Right lobe of liver (tissue), 6 donors: ENCODE results near the gene ZYG11A. TPM values are rescaled to one million over a fixed set of nuclear protein-coding genes. Genes with fewer than 3 reads are reported as not detected.
"Not testable (repeated sequence)": the region's sequence is repeated elsewhere in the genome, so short reads cannot be mapped to it uniquely, and the experiment has no call there.

Source experiments
- ATAC-seq, 4 donors: fragments of 200-7000 bp; cut with Tn5 transposase; one replicate each; pipeline ENCODE4 v1.9.1; 2020; ENCODE audit warnings: mild to moderate bottlenecking in 4 of 4, moderate library complexity in 4 of 4
- DNase-seq, 3 donors: peaks; one replicate each; pipeline ENCODE4 v3.0.0-alpha.2; 2020
- H3K27ac ChIP-seq, 3 donors: fragments of 200-600 bp; one replicate each; pipeline ENCODE4 v1.8.0; 2022
- H3K27me3 ChIP-seq, 2 donors: fragments of 200-600 bp; one replicate each; pipeline ENCODE4 v1.8.0; 2022
- H3K36me3 ChIP-seq, 4 donors: fragments of 200-600 bp; sonication (generic) in 1 of 4; one replicate each; pipeline versions ENCODE4 v1.5.1 to v1.8.0; 2017 to 2022; ENCODE audit warnings: control low read depth in 1 of 4
- H3K4me1 ChIP-seq, 4 donors: fragments of 200-600 bp; sonication (generic) in 1 of 4; one replicate each; pipeline versions ENCODE4 v1.5.1 to v1.8.0; 2017 to 2022; ENCODE audit warnings: control low read depth in 1 of 4
- H3K4me3 ChIP-seq, 3 donors: fragments of 200-600 bp; one replicate each; pipeline ENCODE4 v1.8.0; 2022
- H3K9me3 ChIP-seq, 4 donors: fragments of 200-600 bp; sonication (generic) in 1 of 4; one replicate each; pipeline versions ENCODE4 v1.5.1 to v1.8.0; 2017 to 2022; ENCODE audit warnings: control low read depth in 1 of 4
- CTCF ChIP-seq, 4 donors: fragments of 200-600 bp in 3 of 4; fragments of 450-650 bp in 1 of 4; IDR thresholded peaks; one replicate each; pipeline versions ENCODE4 v1.5.1 to v1.8.0; 2016 to 2022; ENCODE audit warnings: antibody characterized with exemption in 4 of 4, mild to moderate bottlenecking in 2 of 4
- POLR2A ChIP-seq: fragments of 450-650 bp; IDR thresholded peaks from one replicate; pipeline ENCODE4 v1.6.1; 2017; ENCODE audit warnings: antibody characterized with exemption, mild to moderate bottlenecking
- WGBS: methylation state at CpG from one replicate; pipeline ENCODE4 v1.1.6; 2018; ENCODE audit warnings: low coverage, low lambda C conversion rate; ENCODE audit not compliant: insufficient coverage; ENCODE audit errors: missing lambda C conversion rate; 5-methylcytosine and 5-hydroxymethylcytosine counted together
- intact Hi-C, 2 donors: fragments of 100-400 bp; cut with DNase I; formaldehyde crosslinking; loops; one replicate each; pipeline versions ENCODE4 v1.11.2 to v1.14.1; 2022
- total RNA-seq, 6 experiments: library from RNA; depleted of rRNA in 2 of 6; stranded (reverse); fragments of >200 nt in 2 of 6; fragmentation: NEBNext Ultra II Directional in 3 of 6; extraction: Animal tissue kit (Norgen Biotek cat#: 25700) in 3 of 6; gene quantifications; one replicate each; pipeline versions ENCODE4 v1.1.0 to v1.2.4, GENCODE V29; 2016 to 2023
- donor health status: DM: no; HTN: yes; CAD: no.
- donor health status: DM: no; HTN: no; CAD: no.
- donor health status: DM: no; HTN: no; CAD: no.
- donor health status: DM: no; HTN: yes; CAD: no.
- donor health status: DM: no; HTN: yes; CAD: no.

The ZYG11A gene
- total RNA-seq, 6 experiments from 2014 or later: 0.22 to 1.5 (median 1.0) TPM

- Histone ChIP-seq H3K4me3 (no peak overlapping the region), H3K4me1 (no peaks in the 10 kb centered on the region), H3K27ac (no peak overlapping the region), H3K36me3 (no peaks in the 10 kb centered on the region), H3K9me3 (no peaks in the 10 kb centered on the region), H3K27me3 (no peaks in the 10 kb centered on the region)
- ATAC-seq (no peak), DNase-seq (no peak)
- WGBS: 81% methylated on average over 4 of the region's 4 CpGs
- intact Hi-C loops: no loop called here
- no peak for TF ChIP-seq CTCF (IDR thresholded peaks at IDR 0.05)
- TF ChIP-seq POLR2A: no peak
These were observed 14.9 kb downstream of the ZYG11A start for GRCh38 chr1:52857443-52857842.

- H3K36me3 ChIP-seq: no peaks in the 10 kb centered on the region
- WGBS: 88% methylated on average over 1 of the region's 2 CpGs
- intact Hi-C loops: no loop called here
- ATAC-seq (no peak), DNase-seq (no peak)
- H3K9me3 ChIP-seq: no peaks in the 10 kb centered on the region
- no peaks in the 10 kb centered on the region for H3K27me3 ChIP-seq
- no peak overlapping the region for H3K4me3 ChIP-seq
- TF ChIP-seq CTCF (IDR thresholded peaks at IDR 0.05) (no peak), POLR2A (no peak)
- no peak overlapping the region for H3K27ac ChIP-seq
- no peaks in the 10 kb centered on the region for H3K4me1 ChIP-seq
These were observed 20.3 kb downstream of the ZYG11A start for GRCh38 chr1:52862666-52863458.

GRCh38 chr1:52867087-52867863 lies 24.7 kb downstream of the ZYG11A start:
- DNase-seq: no peak
- intact Hi-C loops: no loop called here

GRCh38 chr1:52869727-52870126 lies 27.2 kb downstream of the ZYG11A start:
- DNase-seq, H3K27me3 ChIP-seq, ATAC-seq, H3K9me3 ChIP-seq, intact Hi-C loops, H3K4me3 ChIP-seq, H3K36me3 ChIP-seq, H3K27ac ChIP-seq, H3K4me1 ChIP-seq: not testable (repeated sequence)
- WGBS: 98% methylated on average over 8 of the region's 29 CpGs

More at GRCh38 chr1:52867087-52867863, 24.7 kb downstream of the ZYG11A start:
- no peaks in the 10 kb centered on the region for H3K36me3 ChIP-seq
- ATAC-seq: no peak
- H3K4me3 ChIP-seq: no peak overlapping the region
- H3K27me3 ChIP-seq: no peaks in the 10 kb centered on the region
- no peaks in the 10 kb centered on the region for H3K4me1 ChIP-seq
- H3K9me3 ChIP-seq: no peaks in the 10 kb centered on the region
- TF ChIP-seq CTCF (IDR thresholded peaks at IDR 0.05): no peak
- TF ChIP-seq POLR2A: no peak
- WGBS: 61% methylated on average over 2 of the region's 2 CpGs
- no peak overlapping the region for H3K27ac ChIP-seq

- WGBS: 53% methylated on average over 2 of the region's 2 CpGs
- ATAC-seq: no peak
These were observed 34.3 kb downstream of the ZYG11A start for GRCh38 chr1:52876843-52877242.

More at GRCh38 chr1:52876843-52877242, 34.3 kb downstream of the ZYG11A start:
- Histone ChIP-seq H3K36me3 (no peaks in the 10 kb centered on the region), H3K27ac (no peak overlapping the region), H3K9me3 (no peaks in the 10 kb centered on the region), H3K4me1 (no peaks in the 10 kb centered on the region), H3K27me3 (no peaks in the 10 kb centered on the region), H3K4me3 (no peak overlapping the region)
- TF ChIP-seq CTCF (IDR thresholded peaks at IDR 0.05) (no peak), POLR2A (no peak)
- intact Hi-C loops: no loop called here
- DNase-seq: no peak
